K562 (cell line): ENCODE measurements around the gene SORCS2. TPM values are rescaled to one million over a fixed set of nuclear protein-coding genes. Genes with fewer than 3 reads are reported as not detected.

ENCODE experiments used
- ATAC-seq: fragments of 200-7000 bp; cut with Tn5 transposase; 3 replicates; pipeline ENCODE4 v1.9.1; 2020; ENCODE audit warnings: moderate library complexity
- BruUV-seq: library from RNA; stranded (reverse); fragments of 400-500 nt; replicated peaks from 2 replicates; lab custom pipeline; 2021; lab: Mats Ljungman, UMichigan
- CTCF ChIA-PET: fragments of 300-600 bp; formaldehyde crosslinking; extraction: SDS; loops from one replicate; lab custom pipeline; 2021; ENCODE audit warnings: low intra/inter-chr PET ratio; lab: Yijun Ruan, JAX
- POLR2A ChIA-PET: fragments of 300-600, 350-650 bp; sonication (Branson Sonifier 250); formaldehyde crosslinking; extraction: SDS; loops from one replicate; lab custom pipeline; 2021; ENCODE audit warnings: antibody characterized with exemption, inconsistent platforms; lab: Yijun Ruan, JAX
- DNase-seq, 4 experiments: peaks; one replicate each; pipeline versions ENCODE4 v3.0.0 to v3.0.0-alpha.2; 2011 to 2018; ENCODE audit warnings: low spot score in 3 of 4, mixed read lengths in 3 of 4; ENCODE audit errors: extremely low read depth in 1 of 4
- FAIRE-seq: peaks from 2 replicates; lab custom pipeline; 2011; peaks lifted over from hg19 to GRCh38; lab: Jason Lieb, UNC
- H2AFZ ChIP-seq: 2 replicates; pipeline ENCODE4 v1.6.0; 2011; ENCODE audit warnings: low read depth, low read length, control low read depth, inconsistent platforms
- H3K27ac ChIP-seq: fragments of 200-600 bp; 3 replicates; pipeline ENCODE4 v1.8.0; 2011; ENCODE audit warnings: low read depth, mild to moderate bottlenecking, control low read depth, inconsistent platforms, low read length, moderate library complexity, mixed read lengths; ENCODE audit errors: extremely low read depth
- H3K27me3 ChIP-seq, 2 experiments: fragments of 300-600 bp in 1 of 2; 2 replicates in 1 of 2; 3 replicates in 1 of 2; pipeline versions ENCODE4 v1.6.0 to v1.8.0; 2011; ENCODE audit warnings: inconsistent platforms in 2 of 2, low read length in 2 of 2, mild to moderate bottlenecking in 1 of 2, mixed read lengths in 1 of 2, moderate library complexity in 1 of 2; ENCODE audit not compliant: control insufficient read depth in 2 of 2, insufficient read depth in 2 of 2
- H3K36me3 ChIP-seq: fragments of 300-600 bp; 3 replicates; pipeline ENCODE4 v1.8.0; 2011; ENCODE audit warnings: mild to moderate bottlenecking, low read length, inconsistent platforms; ENCODE audit not compliant: control insufficient read depth, insufficient read depth
- H3K4me1 ChIP-seq, 2 experiments: fragments of 200-600 bp in 1 of 2; replicated peaks in 1 of 2; 2 replicates in 1 of 2; 3 replicates in 1 of 2; pipeline versions ENCODE4 v1.5.1 to v1.8.0; 2011; ENCODE audit warnings: inconsistent platforms in 2 of 2, low read length in 2 of 2, mild to moderate bottlenecking in 1 of 2, mixed read lengths in 1 of 2, moderate library complexity in 1 of 2; ENCODE audit not compliant: control insufficient read depth in 2 of 2, insufficient read depth in 2 of 2
- H3K4me2 ChIP-seq: 2 replicates; pipeline ENCODE4 v1.6.1; 2011; ENCODE audit warnings: low read length, control low read depth, inconsistent platforms, mixed read lengths; ENCODE audit not compliant: insufficient read depth
- H3K4me3 ChIP-seq: fragments of 200-600 bp; sonication (generic), shearing (Covaris generic); 2 replicates; pipeline ENCODE4 v1.5.1; 2016; ENCODE audit warnings: control low read depth, inconsistent platforms
- H3K79me2 ChIP-seq: fragments of 200-600 bp; 3 replicates; pipeline ENCODE4 v1.8.0; 2011; ENCODE audit warnings: low read length, inconsistent platforms; ENCODE audit not compliant: control insufficient read depth, insufficient read depth
- H3K9ac ChIP-seq, 2 experiments: 2 replicates each; pipeline versions ENCODE4 v1.6.0 to v1.6.1; 2011; ENCODE audit warnings: low read depth in 2 of 2, low read length in 2 of 2, control low read depth in 1 of 2, inconsistent platforms in 1 of 2, mild to moderate bottlenecking in 1 of 2, mixed read lengths in 1 of 2; ENCODE audit not compliant: insufficient read depth in 1 of 2
- H3K9me1 ChIP-seq: one replicate; pipeline ENCODE4 v1.6.0; 2011; ENCODE audit warnings: inconsistent platforms, mild to moderate bottlenecking, low read length, moderate library complexity; ENCODE audit not compliant: control insufficient read depth, insufficient read depth
- H3K9me3 ChIP-seq: replicated peaks from 2 replicates; pipeline ENCODE4 v1.5.1; 2011; ENCODE audit warnings: low read depth, low read length, inconsistent platforms; ENCODE audit not compliant: control insufficient read depth, insufficient read depth
- H4K20me1 ChIP-seq: replicated peaks from 2 replicates; pipeline ENCODE4 v1.6.1; 2011; ENCODE audit warnings: low read length, inconsistent platforms, mixed read lengths; ENCODE audit not compliant: control insufficient read depth, insufficient read depth
- CBX5 ChIP-seq: IDR thresholded peaks from 2 replicates; pipeline ENCODE4 v1.6.1; 2014; ENCODE audit warnings: low read depth, borderline replicate concordance
- PRDM10 ChIP-seq: fragments of 450-650 bp; IDR thresholded peaks from 2 replicates; pipeline ENCODE4 v1.6.1; 2018; ENCODE audit not compliant: partially characterized antibody
- TEAD2 ChIP-seq: fragments of 450-650 bp; IDR thresholded peaks from 2 replicates; pipeline ENCODE4 v1.6.1; 2016; ENCODE audit warnings: missing genetic modification characterization, control low read depth, missing compliant biosample characterization
- ZNF121 ChIP-seq: sonication (generic); formaldehyde crosslinking; conservative IDR thresholded peaks from 2 replicates; pipeline ENCODE4 v1.8.0; 2022; ENCODE audit warnings: missing genetic modification reagents
- WGBS: fragments of 100-300 bp; shearing (Covaris generic); methylation state at CpG from one replicate; pipeline ENCODE4 v1.1.6; 2016; ENCODE audit warnings: low coverage, mixed read lengths; ENCODE audit not compliant: insufficient coverage; ENCODE audit errors: missing lambda C conversion rate; 5-methylcytosine and 5-hydroxymethylcytosine counted together
- in situ Hi-C: fragments of 300-500 bp; cut with MboI; formaldehyde crosslinking; loops from 4 replicates; pipeline ENCODE4 v1.15.0; 2018; ENCODE audit warnings: inconsistent platforms, mixed read lengths
- intact Hi-C: fragments of 100-400 bp; cut with micrococcal nuclease; formaldehyde crosslinking; loops from 2 replicates; pipeline ENCODE4 v1.14.2; 2022
- polyA plus RNA-seq, 8 experiments: library from polyadenylated mRNA; depleted of rRNA in 4 of 8; stranded (reverse) in 5 of 8; unstranded in 3 of 8; fragments of >200 nt; fragmentation: Nextera tagmentation in 2 of 8; fragmentation: Illumina TruSeq in 1 of 8; extraction: Ambion mirVana in 2 of 8; extraction: Trizol in 1 of 8; gene quantifications; 2 replicates each; pipeline versions ENCODE4 v1.2.1 to v1.2.3, GENCODE V29; 2011 to 2014; ENCODE audit warnings: inconsistent platforms in 1 of 8, missing spikeins in 1 of 8
- total RNA-seq, 7 experiments: library from RNA; depleted of rRNA in 6 of 7; stranded (reverse); fragments of >200 nt in 6 of 7; fragmentation: Illumina TruSeq in 2 of 7; extraction: Trizol in 2 of 7; gene quantifications; 2 replicates each; pipeline versions ENCODE4 v1.2.1 to v1.2.3, GENCODE V29; 2011 to 2021; ENCODE audit warnings: low replicate concordance in 1 of 7

Gene SORCS2
- total and polyA plus RNA-seq, 9 of the 15 experiments (the other 6 are each of a cell fraction or from before 2014, with no cell fraction given) = not detected

GRCh38 chr4:7240306-7240705 lies 48.0 kb downstream of the SORCS2 start:
- no peaks in the 10 kb centered on the region for H3K9me1 ChIP-seq
- H3K79me2 ChIP-seq = no peaks in the 10 kb centered on the region
- H3K27me3 ChIP-seq = peaks cover 0 to 67% of the 10 kb centered on the region in 2 experiments; a peak in 3 of 5 replicates
- POLR2A ChIA-PET = interaction anchor here (0.7 to 1.0 kb wide), 2 partner anchors 13 to 19 kb away, joined by 3 read pairs; no protein-coding TSS in a partner anchor
- no peak overlapping the region for H3K4me2 ChIP-seq
- in situ Hi-C loops (no loop called here), intact Hi-C loops (no loop called here)
- no TSS peak for BruUV-seq
- no peaks in the 10 kb centered on the region for H3K36me3 ChIP-seq
- H3K4me3 ChIP-seq = no peak overlapping the region
- peaks cover 6% of the 10 kb centered on the region for H3K9me3 ChIP-seq
- H3K27ac ChIP-seq = no peak overlapping the region
- CTCF ChIA-PET = no interaction called here
- peaks cover 12% of the 10 kb centered on the region; the same call in 1 of the 2 replicates for H4K20me1 ChIP-seq
- TF ChIP-seq TEAD2 (tag) = no peak
- TF ChIP-seq PRDM10 = no peak
- TF ChIP-seq CBX5 = no peak
- TF ChIP-seq ZNF121 (CRISPR knock-in tag) = no peak
- H2AFZ ChIP-seq = no peak overlapping the region
- 2% methylated on average over 12 of the region's 12 CpGs for WGBS
- FAIRE-seq (no peak), ATAC-seq (no peak), DNase-seq (no peak)
- H3K4me1 ChIP-seq = no peaks in the 10 kb centered on the region
- no peak overlapping the region for H3K9ac ChIP-seq
